Measurements from ENCODE around the gene DUSP12.

DNA sequence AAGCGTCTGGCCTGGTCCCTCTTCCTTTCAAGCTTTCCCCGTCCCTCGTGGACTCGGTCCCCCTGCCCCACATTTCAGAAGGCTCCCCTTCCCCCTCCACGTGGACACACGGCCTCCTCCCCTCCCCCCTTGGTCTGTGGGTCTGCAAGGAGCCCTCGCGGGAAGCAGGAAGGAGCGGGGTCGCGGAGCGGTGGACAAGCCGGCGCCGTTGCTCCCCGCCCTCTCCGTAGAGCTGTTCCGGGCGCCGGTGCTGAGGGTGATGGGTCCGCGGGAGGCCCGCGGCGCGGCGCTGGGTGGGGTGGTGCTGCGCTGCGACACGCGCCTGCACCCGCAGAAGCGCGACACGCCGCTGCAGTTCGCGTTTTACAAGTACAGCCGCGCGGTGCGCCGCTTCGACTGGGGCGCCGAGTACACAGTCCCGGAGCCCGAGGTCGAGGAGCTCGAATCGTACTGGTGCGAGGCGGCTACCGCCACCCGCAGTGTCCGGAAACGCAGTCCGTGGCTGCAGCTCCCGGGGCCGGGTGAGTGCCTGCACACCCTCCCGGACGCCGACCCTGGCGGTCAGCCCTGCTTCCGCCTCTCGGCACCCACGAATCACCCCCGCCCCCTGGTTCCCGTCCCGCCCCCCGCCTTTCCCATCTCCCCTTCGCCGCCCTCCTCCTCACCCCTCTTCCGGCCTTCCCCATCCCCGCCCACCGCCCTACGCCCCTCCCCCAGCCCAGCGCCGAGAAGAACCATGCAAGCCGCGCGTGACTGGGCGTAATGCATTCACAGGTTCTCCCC lies 22.9 kb upstream of the DUSP12 start:
- TF ChIP-seq, protein P1, sequence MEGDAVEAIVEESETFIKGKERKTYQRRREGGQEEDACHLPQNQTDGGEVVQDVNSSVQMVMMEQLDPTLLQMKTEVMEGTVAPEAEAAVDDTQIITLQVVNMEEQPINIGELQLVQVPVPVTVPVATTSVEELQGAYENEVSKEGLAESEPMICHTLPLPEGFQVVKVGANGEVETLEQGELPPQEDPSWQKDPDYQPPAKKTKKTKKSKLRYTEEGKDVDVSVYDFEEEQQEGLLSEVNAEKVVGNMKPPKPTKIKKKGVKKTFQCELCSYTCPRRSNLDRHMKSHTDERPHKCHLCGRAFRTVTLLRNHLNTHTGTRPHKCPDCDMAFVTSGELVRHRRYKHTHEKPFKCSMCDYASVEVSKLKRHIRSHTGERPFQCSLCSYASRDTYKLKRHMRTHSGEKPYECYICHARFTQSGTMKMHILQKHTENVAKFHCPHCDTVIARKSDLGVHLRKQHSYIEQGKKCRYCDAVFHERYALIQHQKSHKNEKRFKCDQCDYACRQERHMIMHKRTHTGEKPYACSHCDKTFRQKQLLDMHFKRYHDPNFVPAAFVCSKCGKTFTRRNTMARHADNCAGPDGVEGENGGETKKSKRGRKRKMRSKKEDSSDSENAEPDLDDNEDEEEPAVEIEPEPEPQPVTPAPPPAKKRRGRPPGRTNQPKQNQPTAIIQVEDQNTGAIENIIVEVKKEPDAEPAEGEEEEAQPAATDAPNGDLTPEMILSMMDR (conservative IDR thresholded peaks at IDR 0.05 in 1 of 2, IDR thresholded peaks at IDR 0.05 in 1 of 2; ENCODE audit: extremely low read depth in 1 of 2, insufficient read depth in 1 of 2, low read depth in 1 of 2, low read length in 2 of 2): no peak
- no peak for TF ChIP-seq EZH2 (IDR thresholded peaks at IDR 0.05; ENCODE audit: borderline replicate concordance, low read length)

All from mammary epithelial cell (primary cell).